NB4 (cell line): Measurements from ENCODE around the gene NRSN1.

Source experiments
- CTCF ChIP-seq: IDR thresholded peaks from one replicate; pipeline ENCODE4 v1.5.1; 2012; ENCODE audit warnings: low read depth, low read length
- POLR2A ChIP-seq: IDR thresholded peaks from 2 replicates; pipeline ENCODE4 v1.6.1; 2011; ENCODE audit warnings: mild to moderate bottlenecking; ENCODE audit not compliant: insufficient read length; ENCODE audit errors: extremely low read depth

GRCh38 chr6:24080711-24081110, 45.3 kb upstream of the NRSN1 start:
- TF ChIP-seq CTCF (no peak), POLR2A (no peak)
